Activated CD4-positive, alpha-beta T cell treated with anti-CD3 and anti-CD28 coated beads, Interleukin-10, Interleukin-2, amounts not matched to agents 100 ng/mL and 50 ng/mL, durations not matched to agents 16 hours and 8 hours (primary cell): ENCODE measurements around the gene TCOF1.
A peak's percentile ranks its signal among the peaks of the same experiment; 100 is the strongest.

Experiments used
- DNase-seq: peaks from one replicate; pipeline ENCODE4 v3.0.0-alpha.2; 2020

The TCOF1 gene

DNA sequence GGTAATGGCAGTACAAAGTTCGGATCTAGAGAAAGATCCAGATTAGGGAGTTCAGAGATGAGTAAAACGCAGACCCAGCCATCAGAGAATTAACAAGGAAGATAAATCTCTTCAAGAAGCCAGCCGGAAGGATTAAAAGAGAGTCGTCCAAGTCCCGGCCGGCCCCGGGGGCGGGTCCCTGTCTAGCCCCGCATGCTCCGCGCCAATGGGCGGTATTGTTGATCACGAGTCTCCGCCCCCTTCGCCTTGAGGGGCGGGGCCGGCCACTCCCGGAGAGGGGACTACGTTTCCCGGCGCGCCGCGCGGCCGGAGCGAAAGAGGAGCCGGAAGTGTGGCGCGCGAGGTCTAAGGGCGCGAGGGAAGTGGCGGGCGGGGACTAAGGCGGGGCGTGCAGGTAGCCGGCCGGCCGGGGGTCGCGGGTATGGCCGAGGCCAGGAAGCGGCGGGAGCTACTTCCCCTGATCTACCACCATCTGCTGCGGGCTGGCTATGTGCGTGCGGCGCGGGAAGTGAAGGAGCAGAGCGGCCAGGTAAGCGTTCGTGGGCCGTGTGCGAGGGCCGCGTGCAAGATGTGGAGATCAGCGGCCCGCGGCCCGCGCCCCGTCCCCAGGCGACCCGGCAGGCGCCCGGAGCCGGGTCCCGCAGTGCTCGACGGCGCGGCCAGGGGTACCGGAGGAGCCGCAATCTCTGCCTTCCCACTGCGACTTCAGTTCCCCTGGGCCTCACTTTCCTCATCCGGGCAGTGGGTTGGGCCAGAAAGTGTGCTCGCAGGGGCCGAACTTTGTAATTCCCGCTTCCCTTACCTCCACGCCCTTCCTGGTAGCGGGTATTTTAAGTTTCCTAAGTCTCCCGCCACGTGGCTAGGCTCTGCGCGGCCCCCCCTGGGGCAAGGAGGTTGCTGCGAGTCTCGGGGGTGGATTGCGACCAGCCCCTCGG, at the start of gene TCOF1:
Gene TCOF1 (plus strand): TSS at position 372 of the 935 bp plus-strand sequence. CDS start 50 bp downstream, at position 422.
- DNase-seq = peak; percentile 98

DNA sequence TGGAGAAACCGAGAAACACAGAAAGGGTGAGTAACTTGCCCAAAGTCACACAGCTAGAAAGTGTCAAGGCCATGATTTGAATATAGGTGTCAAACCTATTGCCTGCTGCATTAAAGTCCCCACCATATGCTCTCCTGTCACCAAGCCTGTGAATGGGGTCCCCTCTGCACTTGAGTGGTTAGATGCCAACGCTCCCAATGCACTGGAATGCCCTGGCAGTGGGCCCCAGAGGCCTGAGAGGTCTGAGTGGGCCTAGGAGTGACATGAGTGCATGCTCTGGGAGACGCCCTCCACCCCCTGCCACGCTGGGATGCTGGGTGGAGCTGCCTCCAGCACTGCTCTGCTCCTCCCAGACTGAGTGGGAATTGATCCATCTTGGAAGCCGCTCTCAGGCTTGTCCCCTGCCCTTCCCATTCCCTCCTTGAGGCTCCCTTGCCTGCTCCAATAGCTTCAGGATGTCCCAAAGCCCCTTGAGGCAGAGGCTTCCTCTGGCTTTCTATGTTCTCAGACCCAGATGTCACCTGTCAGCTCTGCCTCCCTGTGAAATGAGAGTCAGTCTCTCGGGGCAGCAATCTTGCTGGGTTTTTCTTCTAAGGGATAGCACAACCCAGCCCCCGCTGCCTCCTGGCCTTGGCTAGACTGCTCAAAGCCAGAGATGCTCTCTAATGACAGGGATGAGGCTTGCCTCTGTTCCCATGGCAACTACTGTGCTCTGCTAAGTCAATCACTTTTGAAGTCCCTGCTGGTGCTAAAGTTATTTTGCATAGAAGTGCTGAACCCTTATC, 48.2 kb upstream of the TCOF1 start:
- no peak for DNase-seq

- DNase-seq = no peak
Measured at GRCh38 chr5:150309886-150310239, 47.6 kb upstream of the TCOF1 start.

- no peak for DNase-seq
Measured at GRCh38 chr5:150310246-150310645, 47.3 kb upstream of the TCOF1 start.

DNA sequence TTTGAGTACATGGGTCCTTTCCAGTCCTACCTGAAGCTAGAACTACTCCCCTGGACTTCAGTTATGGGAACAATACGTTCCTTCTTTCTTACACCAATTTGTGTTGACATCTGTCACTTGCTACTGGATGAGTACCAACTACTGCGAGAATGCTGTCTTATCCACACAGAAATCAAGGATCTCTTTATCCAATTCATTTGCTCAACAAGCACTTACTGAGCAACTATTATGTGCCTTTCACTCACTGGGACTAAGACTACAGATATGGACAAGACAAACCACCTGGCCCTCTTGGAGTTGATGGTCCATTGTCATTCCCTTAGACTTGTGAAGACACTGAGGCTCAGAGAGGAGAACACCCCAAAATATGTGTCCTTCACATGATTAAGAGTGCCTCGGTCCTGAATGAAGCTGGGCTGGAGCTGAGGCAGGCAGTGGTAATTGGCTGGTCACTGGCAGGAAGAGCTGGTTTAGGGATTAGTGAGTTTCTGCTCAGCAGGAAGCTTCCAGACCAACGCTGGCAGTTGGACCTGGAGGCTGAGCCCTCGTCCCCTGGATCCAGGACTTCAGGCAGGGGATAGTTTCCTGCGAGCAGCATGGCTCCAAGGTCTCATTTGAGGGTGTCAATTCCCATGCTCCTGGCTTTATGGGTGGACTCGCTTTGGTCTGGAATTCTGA, 46.3 kb upstream of the TCOF1 start:
- no peak for DNase-seq

- no peak for DNase-seq
Measured at GRCh38 chr5:150312518-150312917, 45.0 kb upstream of the TCOF1 start.

DNA sequence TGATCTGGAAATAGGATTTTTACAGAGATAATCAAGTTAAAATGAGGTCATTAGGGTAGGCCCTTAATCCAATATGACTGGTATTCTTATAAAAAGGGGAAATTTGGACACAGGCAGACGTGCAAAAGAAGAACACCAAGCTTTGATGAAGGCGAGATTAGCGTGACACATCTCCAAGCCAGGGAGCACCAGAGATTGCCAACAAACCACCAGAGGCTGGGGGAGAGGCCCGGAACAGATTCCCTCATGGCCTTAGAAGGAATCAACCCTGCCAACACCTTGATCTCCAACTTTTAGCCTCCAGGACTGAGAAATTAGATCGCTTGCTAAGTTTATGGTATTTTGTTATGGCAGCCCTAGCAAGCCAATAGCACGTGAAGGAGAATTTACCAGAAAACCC, 44.0 kb upstream of the TCOF1 start:
- no peak for DNase-seq

DNA sequence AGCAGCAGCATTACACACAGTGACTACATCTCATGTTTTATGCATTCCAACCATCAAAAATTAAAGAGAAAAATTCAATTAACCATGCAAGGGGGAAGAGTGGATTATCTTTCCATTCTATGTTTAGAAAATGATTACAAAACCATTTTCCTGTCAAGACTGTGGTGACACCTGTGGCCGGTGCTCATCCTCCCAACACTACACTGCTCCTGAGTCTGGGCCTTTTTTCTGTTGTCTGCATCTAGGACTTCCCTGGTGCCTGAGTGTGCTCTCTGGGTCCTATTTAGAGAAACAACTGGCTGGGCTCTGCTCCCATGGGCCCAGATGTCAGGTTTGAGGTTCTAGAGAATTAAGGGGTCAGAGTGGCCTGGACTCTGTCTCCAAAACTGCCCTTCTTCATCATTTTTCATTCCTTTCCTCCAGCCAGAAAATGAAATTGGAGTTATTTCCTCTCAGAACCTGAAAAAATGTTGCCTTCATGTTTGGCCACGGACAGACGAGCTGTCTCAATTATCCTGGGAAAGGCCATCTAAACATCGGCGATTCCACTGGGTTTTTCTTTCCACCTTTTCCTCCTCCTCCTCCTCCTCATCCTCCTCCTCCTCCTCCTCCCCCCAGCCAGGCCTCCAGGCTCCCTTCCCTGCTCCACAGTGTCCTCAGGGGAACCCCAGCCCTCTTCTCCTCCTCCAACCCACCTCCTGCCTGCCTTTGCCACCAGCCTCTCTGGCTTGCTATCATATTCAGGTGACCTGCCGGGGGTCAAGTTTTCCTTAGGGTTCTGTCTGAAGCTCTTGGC, 43.4 kb upstream of the TCOF1 start:
- DNase-seq = no peak

GRCh38 chr5:150315245-150315644, 42.3 kb upstream of the TCOF1 start:
- DNase-seq = no peak

DNA sequence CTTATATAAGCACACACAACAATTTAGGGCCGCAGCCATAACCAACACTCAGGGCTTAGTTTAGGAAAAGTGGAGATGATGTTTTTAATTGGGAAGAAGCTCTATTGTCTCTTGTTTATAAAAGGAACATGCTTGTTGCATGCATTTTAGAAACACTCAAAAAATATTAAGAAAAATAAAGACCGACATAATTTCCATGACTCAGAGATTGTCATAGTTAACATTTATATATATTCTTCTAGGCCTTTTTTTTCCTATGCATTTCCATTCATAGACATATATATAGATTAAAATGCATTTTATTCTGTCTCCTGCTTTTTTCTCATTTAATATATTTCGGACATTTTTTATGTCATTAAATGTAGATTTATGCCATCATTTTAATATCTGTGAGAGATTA, 41.2 kb upstream of the TCOF1 start:
- no peak for DNase-seq

- DNase-seq = no peak
Measured at GRCh38 chr5:150317048-150318003, 40.2 kb upstream of the TCOF1 start.

GRCh38 chr5:150318613-150319483, 38.6 kb upstream of the TCOF1 start:
- no peak for DNase-seq

DNA sequence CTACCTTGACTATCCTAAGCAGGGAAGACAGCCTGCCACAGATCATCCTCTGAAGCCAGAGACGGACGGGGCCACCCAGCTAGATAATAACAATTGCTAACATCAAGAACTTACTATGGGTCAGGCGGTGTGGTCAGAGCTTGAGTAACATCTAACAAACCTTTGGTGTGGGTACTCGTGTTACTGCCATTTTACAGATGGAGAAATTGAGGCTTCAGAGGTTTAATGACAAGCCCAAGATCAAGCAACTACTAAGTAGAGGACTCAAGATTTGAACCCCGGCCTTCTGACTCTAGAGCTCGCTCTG, 38.1 kb upstream of the TCOF1 start:
- DNase-seq = no peak

DNA sequence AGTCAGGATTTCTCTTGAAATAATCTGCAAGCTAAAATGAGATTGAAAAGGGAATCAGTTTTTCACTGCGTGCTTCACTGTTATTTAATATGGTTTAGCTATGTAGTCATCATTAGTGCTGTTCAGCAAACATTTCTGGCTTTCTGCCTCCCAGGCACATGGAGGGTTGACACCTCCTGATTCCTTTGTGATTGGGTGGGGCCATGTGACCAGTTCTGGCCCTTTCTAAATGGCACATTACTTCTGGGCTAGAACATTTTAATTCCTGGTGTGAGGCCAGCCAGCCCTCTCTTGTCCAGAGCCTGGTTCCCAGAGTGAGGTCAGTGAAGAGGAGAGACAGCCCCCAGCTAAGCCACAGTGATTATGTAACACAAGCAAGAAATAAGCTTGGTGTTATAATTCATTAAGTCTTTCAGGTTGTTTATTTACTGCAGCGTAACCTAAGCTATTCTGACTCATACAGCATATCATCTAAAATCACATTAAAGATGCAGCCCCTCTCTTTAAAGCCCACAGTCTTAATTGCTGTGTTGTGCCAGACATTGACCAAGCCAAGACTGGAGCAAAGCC, 37.4 kb upstream of the TCOF1 start:
- no peak for DNase-seq

DNA sequence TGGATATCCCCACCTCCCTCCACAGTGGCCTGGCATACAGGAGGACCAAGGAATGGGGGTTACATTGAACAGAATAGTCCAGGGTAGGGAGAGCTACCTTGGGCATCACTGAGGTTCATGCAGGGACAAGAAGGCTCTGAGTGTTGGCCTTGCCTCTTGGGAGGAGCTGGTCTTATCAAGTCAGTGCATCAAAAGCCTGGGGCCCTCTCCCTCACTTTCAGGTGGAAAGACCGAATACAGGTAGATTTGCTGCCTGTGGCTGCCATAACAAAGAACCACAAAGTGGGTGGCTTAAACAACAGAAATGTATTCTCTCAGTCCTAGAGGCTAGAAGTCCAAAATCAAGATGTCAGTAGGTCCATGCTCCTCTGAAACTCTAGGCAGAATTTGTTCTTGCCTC, 36.3 kb upstream of the TCOF1 start:
- no peak for DNase-seq

DNA sequence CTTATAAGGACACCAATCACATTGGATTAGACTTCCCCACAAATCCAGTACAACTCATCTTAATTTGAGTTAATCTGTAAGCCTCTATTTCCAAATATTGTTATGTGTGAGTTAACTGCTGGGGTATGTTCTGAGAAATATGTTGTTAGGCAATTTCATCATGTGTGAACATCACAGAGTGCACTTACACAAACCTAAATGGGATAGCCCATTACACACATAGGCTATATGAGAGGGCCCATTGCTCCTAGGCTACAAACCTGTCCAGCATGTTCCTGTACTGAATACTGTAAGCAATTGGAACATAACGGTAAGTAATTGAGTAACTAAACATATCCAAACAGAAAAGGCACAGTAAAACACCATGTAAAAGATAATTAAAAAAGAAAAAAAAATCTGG, 35.7 kb upstream of the TCOF1 start:
- no peak for DNase-seq

DNA sequence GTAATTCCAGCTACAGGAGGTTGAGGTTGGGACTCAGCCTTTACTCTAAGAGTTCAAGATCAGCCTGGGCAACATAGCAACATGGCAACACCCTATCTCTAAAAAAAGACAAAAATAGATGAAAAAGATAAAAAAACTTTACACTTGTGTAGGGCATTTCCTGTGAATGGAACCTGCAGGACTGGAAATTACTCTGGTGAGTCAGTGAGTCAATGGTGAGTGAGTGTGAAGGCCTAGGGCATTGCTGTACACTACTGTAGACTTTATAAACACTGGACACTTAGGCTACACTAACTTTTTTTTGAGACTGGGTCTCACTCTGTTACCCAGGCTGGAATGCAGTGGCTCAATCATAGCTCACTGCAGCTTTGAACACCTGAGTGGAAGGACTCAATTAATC, 35.3 kb upstream of the TCOF1 start:
- DNase-seq = no peak

- no peak for DNase-seq
Measured at GRCh38 chr5:150323092-150323491, 34.4 kb upstream of the TCOF1 start.

GRCh38 chr5:150323819-150324218, 33.7 kb upstream of the TCOF1 start:
- no peak for DNase-seq

DNA sequence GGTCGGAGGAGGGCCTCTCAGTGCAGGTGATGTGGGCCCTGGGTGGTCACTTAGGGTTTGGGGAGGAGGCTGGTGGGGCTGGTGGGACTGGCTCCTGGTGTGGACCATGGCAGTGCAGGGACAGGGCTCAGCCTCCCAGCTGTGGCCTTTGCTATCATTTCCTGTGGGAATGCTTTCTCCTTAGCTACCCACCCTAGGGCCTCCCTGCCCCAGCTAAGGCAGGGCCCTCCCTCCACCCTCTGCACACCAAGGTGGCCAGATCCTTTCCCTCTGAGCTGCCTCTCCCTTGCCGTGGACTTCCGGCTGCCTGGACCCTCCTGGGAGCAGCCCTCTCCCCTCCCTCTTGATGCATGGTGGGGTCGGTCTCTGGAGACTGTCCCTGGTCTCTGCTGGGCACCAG, 32.1 kb upstream of the TCOF1 start:
- DNase-seq = no peak
